Hematopoietic multipotent progenitor cell treated with erythropoietin and hydrocortisone succinate and interleukin-3 and kit ligand, for 15 days (in vitro differentiated cells): ENCODE measurements around the gene TRDN.

ENCODE experiments used
- DNase-seq: peaks from one replicate; pipeline ENCODE4 v3.0.0-alpha.2; 2015; ENCODE audit warnings: low spot score

Gene TRDN

DNA sequence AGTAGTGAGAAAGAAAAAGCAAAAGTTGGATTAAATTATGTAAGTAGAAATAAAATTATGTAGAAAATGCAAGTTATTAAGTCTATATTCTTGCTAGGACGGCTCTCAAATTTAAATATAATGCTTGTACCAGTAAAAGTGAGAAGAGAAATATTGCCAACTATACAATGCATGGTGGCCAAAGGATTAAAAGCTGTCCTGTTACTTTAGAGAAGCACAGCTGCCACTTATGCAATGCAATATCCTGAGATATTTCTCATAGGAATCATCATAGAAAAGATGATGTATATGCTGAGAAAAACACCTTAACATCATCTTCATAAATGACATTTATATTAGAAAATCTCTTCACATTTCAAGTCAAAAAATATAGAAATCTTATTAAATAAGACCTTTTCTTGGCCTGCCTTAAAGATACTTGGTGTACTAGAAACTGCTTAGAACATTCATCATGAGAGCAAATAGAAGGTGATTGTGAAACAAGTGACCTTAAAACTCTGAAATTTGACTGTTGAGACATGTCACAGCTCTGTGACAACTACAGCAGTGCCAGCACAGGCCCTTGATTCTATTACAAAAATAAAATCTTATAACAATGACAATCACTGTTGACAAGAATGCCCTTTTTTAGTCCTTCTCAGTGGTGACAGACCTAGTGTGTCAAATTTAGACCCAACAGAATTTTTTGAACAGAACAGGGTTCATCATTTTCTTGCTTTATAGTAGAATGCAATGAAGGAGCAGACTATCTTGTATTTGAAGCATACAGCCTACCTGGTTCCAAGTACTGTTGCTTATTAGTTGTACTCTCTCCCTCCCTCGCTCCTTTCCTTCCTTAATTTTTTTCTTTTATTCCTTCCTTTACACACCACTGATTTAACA, 467.6 kb downstream of the TRDN start:
- no peak for DNase-seq

DNA sequence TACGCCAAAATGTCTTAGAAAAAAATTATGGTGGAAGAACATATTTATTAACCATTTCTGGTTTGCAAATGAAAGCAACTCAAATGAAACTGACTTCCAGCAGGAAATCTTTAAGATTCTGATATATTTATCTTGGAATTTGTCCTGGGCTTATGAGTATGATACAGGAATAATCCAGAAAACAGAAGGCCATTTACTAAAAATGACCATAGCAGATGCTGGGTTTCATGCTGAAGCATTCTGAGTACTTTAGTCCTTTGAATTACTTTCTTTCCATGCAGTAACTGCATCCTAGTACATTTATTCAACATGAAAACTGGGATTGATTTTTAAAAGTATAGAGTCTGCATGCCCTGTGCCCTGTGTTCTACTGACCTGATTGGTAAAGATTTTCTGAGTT, 468.3 kb downstream of the TRDN start:
- no peak for DNase-seq
